ENCODE measurements around the gene OGDHL.
"Not testable (repeated sequence)": the region's sequence is repeated elsewhere in the genome, so short reads cannot be mapped to it uniquely, and the experiment has no call there.

OGDHL gene

GRCh38 chr10:49761789-49762565 lies at the start of gene OGDHL:
Gene OGDHL (minus strand): TSS chr10:49762323. CDS start chr10:49758592, 3,731 bp downstream.
- DNase-seq (ENCODE audit: low spot score) = no peak

- DNase-seq (ENCODE audit: low spot score) = no peak
Measured at GRCh38 chr10:49803988-49804387, 41.9 kb upstream of the OGDHL start.

GRCh38 chr10:49798275-49798674 lies 36.2 kb upstream of the OGDHL start:
- no peak for DNase-seq (ENCODE audit: low spot score)

- DNase-seq (ENCODE audit: low spot score) = no peak
Measured at GRCh38 chr10:49791100-49791499, 29.0 kb upstream of the OGDHL start.

- no peak for DNase-seq (ENCODE audit: low spot score)
Measured at GRCh38 chr10:49784681-49785080, 22.6 kb upstream of the OGDHL start.

- no peak for DNase-seq (ENCODE audit: low spot score)
Measured at GRCh38 chr10:49783645-49784044, 21.5 kb upstream of the OGDHL start.

- no peak for DNase-seq (ENCODE audit: low spot score)
Measured at GRCh38 chr10:49781247-49781646, 19.1 kb upstream of the OGDHL start.

GRCh38 chr10:49778197-49778596 lies 16.1 kb upstream of the OGDHL start:
- no peak for DNase-seq (ENCODE audit: low spot score)

- no peak for DNase-seq (ENCODE audit: low spot score)
Measured at GRCh38 chr10:49776851-49777250, 14.7 kb upstream of the OGDHL start.

- DNase-seq (ENCODE audit: low spot score) = no peak
Measured at GRCh38 chr10:49775014-49775413, 12.9 kb upstream of the OGDHL start.

GRCh38 chr10:49772944-49773343 lies 10.8 kb upstream of the OGDHL start:
- DNase-seq (ENCODE audit: low spot score) = not testable (repeated sequence)

- not testable (repeated sequence) for DNase-seq (ENCODE audit: low spot score)
Measured at GRCh38 chr10:49771046-49771445, 8.9 kb upstream of the OGDHL start.

- no peak for DNase-seq (ENCODE audit: low spot score)
Measured at GRCh38 chr10:49769692-49770091, 7.6 kb upstream of the OGDHL start.

GRCh38 chr10:49768731-49769130 lies 6.6 kb upstream of the OGDHL start:
- no peak for DNase-seq (ENCODE audit: low spot score)

GRCh38 chr10:49768329-49768728 lies 6.2 kb upstream of the OGDHL start:
- no peak for DNase-seq (ENCODE audit: low spot score)

- no peak for DNase-seq (ENCODE audit: low spot score)
Measured at GRCh38 chr10:49767752-49768151, 5.6 kb upstream of the OGDHL start.

- DNase-seq (ENCODE audit: low spot score) = no peak
Measured at GRCh38 chr10:49766484-49766883, 4.4 kb upstream of the OGDHL start.

- DNase-seq (ENCODE audit: low spot score) = no peak
Measured at GRCh38 chr10:49762566-49762877, 399 bp upstream of the OGDHL start.

- DNase-seq (ENCODE audit: low spot score) = no peak
Measured at GRCh38 chr10:49761201-49761788, 828 bp downstream of the OGDHL start.

- no peak for DNase-seq (ENCODE audit: low spot score)
Measured at GRCh38 chr10:49760789-49761188, 1.3 kb downstream of the OGDHL start.

GRCh38 chr10:49759787-49760551 lies 2.2 kb downstream of the OGDHL start:
- DNase-seq (ENCODE audit: low spot score) = no peak

GRCh38 chr10:49758249-49758930 lies 3.7 kb downstream of the OGDHL start:
- no peak for DNase-seq (ENCODE audit: low spot score)

GRCh38 chr10:49756641-49757040 lies 5.5 kb downstream of the OGDHL start:
- no peak for DNase-seq (ENCODE audit: low spot score)

All from NAMALWA (cell line).